K562 (cell line): ENCODE results near the gene MRPL19. TPM values are rescaled to one million over a fixed set of nuclear protein-coding genes. Genes with fewer than 3 reads are reported as not detected.
"Not testable (repeated sequence)": the region's sequence is repeated elsewhere in the genome, so short reads cannot be mapped to it uniquely, and the experiment has no call there.

Source experiments
- ATAC-seq: fragments of 200-7000 bp; cut with Tn5 transposase; 3 replicates; pipeline ENCODE4 v1.9.1; 2020; ENCODE audit warnings: moderate library complexity
- BruUV-seq: library from RNA; stranded (reverse); fragments of 400-500 nt; replicated peaks from 2 replicates; lab custom pipeline; 2021; lab: Mats Ljungman, UMichigan
- CTCF ChIA-PET: fragments of 300-600 bp; formaldehyde crosslinking; extraction: SDS; loops from one replicate; lab custom pipeline; 2021; ENCODE audit warnings: low intra/inter-chr PET ratio; lab: Yijun Ruan, JAX
- POLR2A ChIA-PET: fragments of 300-600, 350-650 bp; sonication (Branson Sonifier 250); formaldehyde crosslinking; extraction: SDS; loops from one replicate; lab custom pipeline; 2021; ENCODE audit warnings: antibody characterized with exemption, inconsistent platforms; lab: Yijun Ruan, JAX
- DNase-seq, 4 experiments: peaks; one replicate each; pipeline versions ENCODE4 v3.0.0 to v3.0.0-alpha.2; 2011 to 2018; ENCODE audit warnings: low spot score in 3 of 4, mixed read lengths in 3 of 4; ENCODE audit errors: extremely low read depth in 1 of 4
- FAIRE-seq: peaks from 2 replicates; lab custom pipeline; 2011; peaks lifted over from hg19 to GRCh38; lab: Jason Lieb, UNC
- H2AFZ ChIP-seq: 2 replicates; pipeline ENCODE4 v1.6.0; 2011; ENCODE audit warnings: low read depth, low read length, control low read depth, inconsistent platforms
- H3K27ac ChIP-seq: fragments of 200-600 bp; 3 replicates; pipeline ENCODE4 v1.8.0; 2011; ENCODE audit warnings: low read depth, mild to moderate bottlenecking, control low read depth, inconsistent platforms, low read length, moderate library complexity, mixed read lengths; ENCODE audit errors: extremely low read depth
- H3K27me3 ChIP-seq, 2 experiments: fragments of 300-600 bp in 1 of 2; 2 replicates in 1 of 2; 3 replicates in 1 of 2; pipeline versions ENCODE4 v1.6.0 to v1.8.0; 2011; ENCODE audit warnings: inconsistent platforms in 2 of 2, low read length in 2 of 2, mild to moderate bottlenecking in 1 of 2, mixed read lengths in 1 of 2, moderate library complexity in 1 of 2; ENCODE audit not compliant: control insufficient read depth in 2 of 2, insufficient read depth in 2 of 2
- H3K36me3 ChIP-seq: fragments of 300-600 bp; 3 replicates; pipeline ENCODE4 v1.8.0; 2011; ENCODE audit warnings: mild to moderate bottlenecking, low read length, inconsistent platforms; ENCODE audit not compliant: control insufficient read depth, insufficient read depth
- H3K4me1 ChIP-seq, 2 experiments: fragments of 200-600 bp in 1 of 2; replicated peaks in 1 of 2; 2 replicates in 1 of 2; 3 replicates in 1 of 2; pipeline versions ENCODE4 v1.5.1 to v1.8.0; 2011; ENCODE audit warnings: inconsistent platforms in 2 of 2, low read length in 2 of 2, mild to moderate bottlenecking in 1 of 2, mixed read lengths in 1 of 2, moderate library complexity in 1 of 2; ENCODE audit not compliant: control insufficient read depth in 2 of 2, insufficient read depth in 2 of 2
- H3K4me2 ChIP-seq: 2 replicates; pipeline ENCODE4 v1.6.1; 2011; ENCODE audit warnings: low read length, control low read depth, inconsistent platforms, mixed read lengths; ENCODE audit not compliant: insufficient read depth
- H3K4me3 ChIP-seq: fragments of 200-600 bp; sonication (generic), shearing (Covaris generic); 2 replicates; pipeline ENCODE4 v1.5.1; 2016; ENCODE audit warnings: control low read depth, inconsistent platforms
- H3K79me2 ChIP-seq: fragments of 200-600 bp; 3 replicates; pipeline ENCODE4 v1.8.0; 2011; ENCODE audit warnings: low read length, inconsistent platforms; ENCODE audit not compliant: control insufficient read depth, insufficient read depth
- H3K9ac ChIP-seq, 2 experiments: 2 replicates each; pipeline versions ENCODE4 v1.6.0 to v1.6.1; 2011; ENCODE audit warnings: low read depth in 2 of 2, low read length in 2 of 2, control low read depth in 1 of 2, inconsistent platforms in 1 of 2, mild to moderate bottlenecking in 1 of 2, mixed read lengths in 1 of 2; ENCODE audit not compliant: insufficient read depth in 1 of 2
- H3K9me1 ChIP-seq: one replicate; pipeline ENCODE4 v1.6.0; 2011; ENCODE audit warnings: inconsistent platforms, mild to moderate bottlenecking, low read length, moderate library complexity; ENCODE audit not compliant: control insufficient read depth, insufficient read depth
- H3K9me3 ChIP-seq: replicated peaks from 2 replicates; pipeline ENCODE4 v1.5.1; 2011; ENCODE audit warnings: low read depth, low read length, inconsistent platforms; ENCODE audit not compliant: control insufficient read depth, insufficient read depth
- H4K20me1 ChIP-seq: replicated peaks from 2 replicates; pipeline ENCODE4 v1.6.1; 2011; ENCODE audit warnings: low read length, inconsistent platforms, mixed read lengths; ENCODE audit not compliant: control insufficient read depth, insufficient read depth
- WGBS: fragments of 100-300 bp; shearing (Covaris generic); methylation state at CpG from one replicate; pipeline ENCODE4 v1.1.6; 2016; ENCODE audit warnings: low coverage, mixed read lengths; ENCODE audit not compliant: insufficient coverage; ENCODE audit errors: missing lambda C conversion rate; 5-methylcytosine and 5-hydroxymethylcytosine counted together
- in situ Hi-C: fragments of 300-500 bp; cut with MboI; formaldehyde crosslinking; loops from 4 replicates; pipeline ENCODE4 v1.15.0; 2018; ENCODE audit warnings: inconsistent platforms, mixed read lengths
- intact Hi-C: fragments of 100-400 bp; cut with micrococcal nuclease; formaldehyde crosslinking; loops from 2 replicates; pipeline ENCODE4 v1.14.2; 2022
- polyA plus RNA-seq, 8 experiments: library from polyadenylated mRNA; depleted of rRNA in 4 of 8; stranded (reverse) in 5 of 8; unstranded in 3 of 8; fragments of >200 nt; fragmentation: Nextera tagmentation in 2 of 8; fragmentation: Illumina TruSeq in 1 of 8; extraction: Ambion mirVana in 2 of 8; extraction: Trizol in 1 of 8; gene quantifications; 2 replicates each; pipeline versions ENCODE4 v1.2.1 to v1.2.3, GENCODE V29; 2011 to 2014; ENCODE audit warnings: inconsistent platforms in 1 of 8, missing spikeins in 1 of 8
- total RNA-seq, 7 experiments: library from RNA; depleted of rRNA in 6 of 7; stranded (reverse); fragments of >200 nt in 6 of 7; fragmentation: Illumina TruSeq in 2 of 7; extraction: Trizol in 2 of 7; gene quantifications; 2 replicates each; pipeline versions ENCODE4 v1.2.1 to v1.2.3, GENCODE V29; 2011 to 2021; ENCODE audit warnings: low replicate concordance in 1 of 7
- TF ChIP-seq, protein P1 (sequence below): sonication (generic); formaldehyde crosslinking; IDR thresholded peaks from 2 replicates; pipeline ENCODE4 v1.4.0; 2020; ENCODE audit warnings: mild to moderate bottlenecking, missing genetic modification reagents

The MRPL19 gene
- total and polyA plus RNA-seq, 9 of the 15 experiments (the other 6 are each of a cell fraction or from before 2014, with no cell fraction given) = 9.7 to 65.9 (median 56.1) TPM

DNA sequence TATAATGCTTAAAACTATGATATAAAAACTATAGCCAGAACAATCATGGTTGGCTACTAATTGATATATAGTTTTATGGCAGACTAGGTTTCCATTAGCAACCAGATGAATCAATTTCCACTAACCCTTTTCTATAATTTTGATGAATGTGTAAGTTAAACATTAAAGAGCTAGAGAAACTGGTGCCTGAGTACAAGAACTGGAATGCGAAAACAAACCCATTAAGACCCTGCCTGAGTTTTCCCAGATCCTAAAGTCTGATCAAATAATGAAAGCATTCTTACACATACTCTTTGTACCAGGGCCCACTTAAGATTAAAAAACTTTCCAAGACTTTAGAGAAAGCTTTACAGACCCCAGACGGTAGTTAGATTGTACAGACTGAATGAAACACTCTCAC, 21.3 kb downstream of the MRPL19 start (continued):
- TF ChIP-seq, protein P1, sequence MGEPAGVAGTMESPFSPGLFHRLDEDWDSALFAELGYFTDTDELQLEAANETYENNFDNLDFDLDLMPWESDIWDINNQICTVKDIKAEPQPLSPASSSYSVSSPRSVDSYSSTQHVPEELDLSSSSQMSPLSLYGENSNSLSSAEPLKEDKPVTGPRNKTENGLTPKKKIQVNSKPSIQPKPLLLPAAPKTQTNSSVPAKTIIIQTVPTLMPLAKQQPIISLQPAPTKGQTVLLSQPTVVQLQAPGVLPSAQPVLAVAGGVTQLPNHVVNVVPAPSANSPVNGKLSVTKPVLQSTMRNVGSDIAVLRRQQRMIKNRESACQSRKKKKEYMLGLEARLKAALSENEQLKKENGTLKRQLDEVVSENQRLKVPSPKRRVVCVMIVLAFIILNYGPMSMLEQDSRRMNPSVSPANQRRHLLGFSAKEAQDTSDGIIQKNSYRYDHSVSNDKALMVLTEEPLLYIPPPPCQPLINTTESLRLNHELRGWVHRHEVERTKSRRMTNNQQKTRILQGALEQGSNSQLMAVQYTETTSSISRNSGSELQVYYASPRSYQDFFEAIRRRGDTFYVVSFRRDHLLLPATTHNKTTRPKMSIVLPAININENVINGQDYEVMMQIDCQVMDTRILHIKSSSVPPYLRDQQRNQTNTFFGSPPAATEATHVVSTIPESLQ (CRISPR knock-in tag) = no peak
- TF ChIP-seq, all 486 proteins: peak for 0

DNA sequence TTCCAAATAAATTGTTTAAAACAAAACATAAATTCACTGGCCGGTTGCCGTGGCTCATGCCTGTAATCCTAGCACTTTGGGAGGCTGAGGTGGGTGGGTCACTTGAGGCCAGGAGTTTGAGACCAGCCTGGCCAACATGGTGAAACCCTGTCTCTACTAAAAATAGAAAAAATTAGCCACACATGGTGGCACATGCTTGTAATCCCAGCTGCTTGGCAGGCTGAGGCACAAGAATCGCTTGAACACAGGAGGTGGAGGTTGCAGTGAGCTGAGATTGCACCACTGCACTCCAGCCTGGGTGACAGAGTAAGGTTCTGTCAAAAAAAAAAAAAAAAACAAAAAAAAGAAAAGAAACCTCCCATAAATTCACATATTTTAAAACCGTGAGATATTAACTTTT, 28.8 kb downstream of the MRPL19 start:
- H3K79me2 ChIP-seq, H3K4me3 ChIP-seq, H3K9ac ChIP-seq, H3K27me3 ChIP-seq, intact Hi-C loops, POLR2A ChIA-PET, H4K20me1 ChIP-seq, in situ Hi-C loops, DNase-seq, H2AFZ ChIP-seq, H3K9me3 ChIP-seq, H3K4me2 ChIP-seq, H3K9me1 ChIP-seq, BruUV-seq, H3K27ac ChIP-seq, FAIRE-seq, ATAC-seq: not testable (repeated sequence)
- Histone ChIP-seq H3K4me1 (peaks cover 6 to 15% of the 10 kb centered on the region in 2 experiments; a peak in 4 of 5 replicates), H3K36me3 (peaks cover 61% of the 10 kb centered on the region)
- CTCF ChIA-PET = interaction anchor here (2.6 kb wide), 1 partner anchor 34 kb away, joined by 14 read pairs; no protein-coding TSS in a partner anchor
- 78% methylated on average over 4 of the region's 4 CpGs for WGBS
